Loucy (cell line): ENCODE measurements around the gene FOXE3.

Experiments
- H2AFZ ChIP-seq: fragments of 200-600 bp; sonication (generic); 2 replicates; pipeline ENCODE4 v1.6.0; 2016; ENCODE audit warnings: antibody characterized with exemption, mild to moderate bottlenecking, low read length, moderate library complexity
- H3F3A ChIP-seq: fragments of 200-600 bp; 2 replicates; pipeline ENCODE4 v1.6.0; 2016; ENCODE audit warnings: antibody characterized with exemption, low read depth, mild to moderate bottlenecking
- H3K27me3 ChIP-seq: fragments of 200-600 bp; sonication (generic); 2 replicates; pipeline ENCODE4 v1.6.1; 2014; ENCODE audit warnings: low read length, mild to moderate bottlenecking; ENCODE audit not compliant: insufficient read depth, poor library complexity, severe bottlenecking
- H3K36me3 ChIP-seq: fragments of 200-600 bp; sonication (generic); 2 replicates; pipeline ENCODE4 v1.6.1; 2016; ENCODE audit warnings: low read length; ENCODE audit not compliant: insufficient read depth
- H3K4me1 ChIP-seq: fragments of 200-600 bp; sonication (generic); 2 replicates; pipeline ENCODE4 v1.5.1; 2014; ENCODE audit warnings: low read length, mild to moderate bottlenecking; ENCODE audit not compliant: insufficient read depth, poor library complexity, severe bottlenecking
- H3K4me2 ChIP-seq: fragments of 200-600 bp; sonication (generic); 2 replicates; pipeline ENCODE4 v1.6.0; 2014; ENCODE audit warnings: antibody characterized with exemption, low read length, low read depth, mild to moderate bottlenecking; ENCODE audit not compliant: poor library complexity, severe bottlenecking
- H3K4me3 ChIP-seq: fragments of 200-600 bp; sonication (generic); 2 replicates; pipeline ENCODE4 v1.5.1; 2014; ENCODE audit warnings: low read length, mild to moderate bottlenecking, mixed read lengths; ENCODE audit not compliant: poor library complexity, severe bottlenecking
- H3K79me2 ChIP-seq: fragments of 200-600 bp; sonication (generic); 2 replicates; pipeline ENCODE4 v1.6.1; 2014; ENCODE audit warnings: low read length; ENCODE audit not compliant: insufficient read depth
- H3K9ac ChIP-seq: fragments of 200-600 bp; sonication (generic); 2 replicates; pipeline ENCODE4 v1.6.0; 2014; ENCODE audit warnings: mild to moderate bottlenecking, low read depth, low read length, moderate library complexity; ENCODE audit not compliant: poor library complexity, severe bottlenecking
- H3K9me2 ChIP-seq: fragments of 200-600 bp; sonication (generic); replicated peaks from 2 replicates; pipeline ENCODE4 v1.6.1; 2016; ENCODE audit warnings: low read depth, low read length, mixed read lengths
- H3K9me3 ChIP-seq: fragments of 200-600 bp; sonication (generic); 2 replicates; pipeline ENCODE4 v1.6.1; 2014; ENCODE audit warnings: mild to moderate bottlenecking, antibody characterized with exemption, low read length, low read depth; ENCODE audit not compliant: insufficient read depth
- H4K20me1 ChIP-seq: fragments of 200-600 bp; sonication (generic); 2 replicates; pipeline ENCODE4 v1.6.0; 2014; ENCODE audit warnings: antibody characterized with exemption, low read length, mild to moderate bottlenecking; ENCODE audit not compliant: insufficient read depth, poor library complexity, severe bottlenecking
- CTCF ChIP-seq: fragments of 200-600 bp; sonication (generic); conservative IDR thresholded peaks from 2 replicates; pipeline ENCODE4 v1.5.1; 2014; ENCODE audit warnings: mild to moderate bottlenecking, antibody characterized with exemption, low read length
- EZH2phosphoT487 ChIP-seq: fragments of 200-600 bp; IDR thresholded peaks from 2 replicates; pipeline ENCODE4 v1.6.1; 2018; ENCODE audit warnings: antibody characterized with exemption, mild to moderate bottlenecking, moderate library complexity, borderline replicate concordance

The FOXE3 gene

GRCh38 chr1:47415728-47416318 lies at the start of gene FOXE3:
TSS of gene FOXE3 (plus strand) at chr1:47416285. CDS start at chr1:47416316, 31 bp downstream.
- Histone ChIP-seq H3K36me3 (no peaks in the 10 kb centered on the region), H3F3A (no peaks in the 10 kb centered on the region), H3K4me1 (no peaks in the 10 kb centered on the region), H3K4me2 (no peak within 1 kb of the TSS), H3K9ac (no peak within 1 kb of the TSS), H3K27me3 (no peaks in the 10 kb centered on the region), H3K79me2 (no peaks in the 10 kb centered on the region), H3K9me3 (no peaks in the 10 kb centered on the region), H3K4me3 (no peak within 1 kb of the TSS), H4K20me1 (no peaks in the 10 kb centered on the region), H2AFZ (no peak within 1 kb of the TSS), H3K9me2 (no peaks in the 10 kb centered on the region)
- TF ChIP-seq EZH2phosphoT487: no peak
- no peak for TF ChIP-seq CTCF

GRCh38 chr1:47367651-47368050 lies 48.4 kb upstream of the FOXE3 start:
- TF ChIP-seq EZH2phosphoT487 (no peak), CTCF (no peak)
- no peak overlapping the region for H3K9ac ChIP-seq
- H3K4me3 ChIP-seq: no peak overlapping the region
- H3K4me1 ChIP-seq: peaks cover 3% of the 10 kb centered on the region
- peaks cover 24% of the 10 kb centered on the region; the same call in 1 of the 2 replicates for H3K79me2 ChIP-seq
- no peak overlapping the region for H3K4me2 ChIP-seq
- no peaks in the 10 kb centered on the region for H3K9me2 ChIP-seq
- H3F3A ChIP-seq: no peaks in the 10 kb centered on the region
- no peak overlapping the region for H2AFZ ChIP-seq
- H3K9me3 ChIP-seq: no peaks in the 10 kb centered on the region
- H4K20me1 ChIP-seq: peaks cover 13% of the 10 kb centered on the region
- H3K27me3 ChIP-seq: no peaks in the 10 kb centered on the region
- H3K36me3 ChIP-seq: peaks cover 33% of the 10 kb centered on the region

- H3K9me2 ChIP-seq: no peaks in the 10 kb centered on the region
- H3K79me2 ChIP-seq: peaks cover 4% of the 10 kb centered on the region; the same call in 1 of the 2 replicates
- H3K4me2 ChIP-seq: no peak overlapping the region
- no peak overlapping the region for H2AFZ ChIP-seq
- peaks cover 8% of the 10 kb centered on the region for H4K20me1 ChIP-seq
- peaks cover 64% of the 10 kb centered on the region for H3K36me3 ChIP-seq
- no peak overlapping the region for H3K9ac ChIP-seq
- H3K4me1 ChIP-seq: no peaks in the 10 kb centered on the region
- no peak overlapping the region for H3K4me3 ChIP-seq
- H3F3A ChIP-seq: no peaks in the 10 kb centered on the region
- no peak for TF ChIP-seq EZH2phosphoT487
- TF ChIP-seq CTCF: no peak
- no peaks in the 10 kb centered on the region for H3K9me3 ChIP-seq
- H3K27me3 ChIP-seq: no peaks in the 10 kb centered on the region
These were observed 45.0 kb upstream of the FOXE3 start for GRCh38 chr1:47371016-47371517.
